Measurements from ENCODE around the gene NALCN.

- TF ChIP-seq CTCF (IDR thresholded peaks at IDR 0.05) (no peak), EP300 (IDR thresholded peaks at IDR 0.05) (no peak), POLR2AphosphoS5 (IDR thresholded peaks at IDR 0.05) (no peak), POLR2A (IDR thresholded peaks at IDR 0.05) (no peak)
These were observed 55.8 kb downstream of the NALCN start for GRCh38 chr13:101360525-101360924.
